Neutrophil (primary cell): ENCODE results near the gene RAB44.
A peak's percentile ranks its signal among the peaks of the same experiment; 100 is the strongest.

Experiments used
- H3K27ac ChIP-seq: fragments of 200-600 bp; sonication (generic); 2 replicates; pipeline ENCODE4 v1.5.1; 2016; ENCODE audit warnings: mild to moderate bottlenecking, moderate library complexity
- H3K27me3 ChIP-seq: fragments of 200-600 bp; sonication (generic); 2 replicates; pipeline ENCODE4 v1.6.0; 2016; ENCODE audit warnings: mild to moderate bottlenecking
- H3K36me3 ChIP-seq: fragments of 200-600 bp; sonication (generic); 2 replicates; pipeline ENCODE4 v1.5.1; 2017
- H3K4me1 ChIP-seq, 2 experiments: fragments of 200-600 bp in 1 of 2; sonication (generic) in 1 of 2; 1 replicate in 1 of 2; 2 replicates in 1 of 2; pipeline versions ENCODE4 v1.5.1 to v1.6.1; 2013 to 2016; ENCODE audit warnings: low read depth in 1 of 2, low read length in 1 of 2, mild to moderate bottlenecking in 1 of 2, moderate library complexity in 1 of 2; ENCODE audit not compliant: control insufficient read depth in 1 of 2, insufficient read depth in 1 of 2
- H3K4me3 ChIP-seq, 2 experiments: fragments of 200-600 bp in 1 of 2; sonication (generic) in 1 of 2; 1 replicate in 1 of 2; 2 replicates in 1 of 2; pipeline ENCODE4 v1.5.1; 2013 to 2016; ENCODE audit warnings: low read depth in 1 of 2, low read length in 1 of 2, mild to moderate bottlenecking in 1 of 2, moderate library complexity in 1 of 2
- H3K9me3 ChIP-seq: fragments of 200-600 bp; sonication (generic); 2 replicates; pipeline ENCODE4 v1.5.1; 2016
- TF ChIP-seq, protein P1 (sequence below): fragments of 200-600 bp; sonication (generic); IDR thresholded peaks from 2 replicates; pipeline ENCODE4 v1.5.1; 2016; ENCODE audit warnings: antibody characterized with exemption

The RAB44 gene

DNA sequence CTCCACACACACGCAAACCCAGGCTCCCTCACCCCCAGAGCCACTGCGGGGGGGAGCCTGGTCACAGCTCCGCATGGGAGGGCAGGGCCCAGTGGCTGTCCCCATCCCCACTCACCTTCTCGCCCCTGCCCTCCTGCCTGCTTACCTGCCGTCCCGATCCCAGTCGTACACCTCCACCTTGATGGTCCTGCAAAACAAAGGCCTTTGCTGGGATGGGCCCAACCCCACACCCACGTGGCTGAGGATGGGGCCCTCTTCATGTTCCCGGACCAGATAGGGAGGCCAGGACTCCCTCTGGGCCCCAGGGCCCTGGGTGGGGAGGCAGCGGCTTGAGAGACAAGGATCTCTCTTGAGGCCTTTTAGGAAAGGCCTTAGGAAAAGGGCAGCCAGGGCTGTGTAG lies 67.6 kb downstream of the RAB44 start:
- TF ChIP-seq, protein P1, sequence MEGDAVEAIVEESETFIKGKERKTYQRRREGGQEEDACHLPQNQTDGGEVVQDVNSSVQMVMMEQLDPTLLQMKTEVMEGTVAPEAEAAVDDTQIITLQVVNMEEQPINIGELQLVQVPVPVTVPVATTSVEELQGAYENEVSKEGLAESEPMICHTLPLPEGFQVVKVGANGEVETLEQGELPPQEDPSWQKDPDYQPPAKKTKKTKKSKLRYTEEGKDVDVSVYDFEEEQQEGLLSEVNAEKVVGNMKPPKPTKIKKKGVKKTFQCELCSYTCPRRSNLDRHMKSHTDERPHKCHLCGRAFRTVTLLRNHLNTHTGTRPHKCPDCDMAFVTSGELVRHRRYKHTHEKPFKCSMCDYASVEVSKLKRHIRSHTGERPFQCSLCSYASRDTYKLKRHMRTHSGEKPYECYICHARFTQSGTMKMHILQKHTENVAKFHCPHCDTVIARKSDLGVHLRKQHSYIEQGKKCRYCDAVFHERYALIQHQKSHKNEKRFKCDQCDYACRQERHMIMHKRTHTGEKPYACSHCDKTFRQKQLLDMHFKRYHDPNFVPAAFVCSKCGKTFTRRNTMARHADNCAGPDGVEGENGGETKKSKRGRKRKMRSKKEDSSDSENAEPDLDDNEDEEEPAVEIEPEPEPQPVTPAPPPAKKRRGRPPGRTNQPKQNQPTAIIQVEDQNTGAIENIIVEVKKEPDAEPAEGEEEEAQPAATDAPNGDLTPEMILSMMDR: no peak
- Histone ChIP-seq H3K27ac (no peak overlapping the region), H3K4me1 (peaks cover 28 to 31% of the 10 kb centered on the region in 2 experiments), H3K4me3 (no peak overlapping the region), H3K36me3 (no peaks in the 10 kb centered on the region), H3K27me3 (no peaks in the 10 kb centered on the region), H3K9me3 (no peaks in the 10 kb centered on the region)

DNA sequence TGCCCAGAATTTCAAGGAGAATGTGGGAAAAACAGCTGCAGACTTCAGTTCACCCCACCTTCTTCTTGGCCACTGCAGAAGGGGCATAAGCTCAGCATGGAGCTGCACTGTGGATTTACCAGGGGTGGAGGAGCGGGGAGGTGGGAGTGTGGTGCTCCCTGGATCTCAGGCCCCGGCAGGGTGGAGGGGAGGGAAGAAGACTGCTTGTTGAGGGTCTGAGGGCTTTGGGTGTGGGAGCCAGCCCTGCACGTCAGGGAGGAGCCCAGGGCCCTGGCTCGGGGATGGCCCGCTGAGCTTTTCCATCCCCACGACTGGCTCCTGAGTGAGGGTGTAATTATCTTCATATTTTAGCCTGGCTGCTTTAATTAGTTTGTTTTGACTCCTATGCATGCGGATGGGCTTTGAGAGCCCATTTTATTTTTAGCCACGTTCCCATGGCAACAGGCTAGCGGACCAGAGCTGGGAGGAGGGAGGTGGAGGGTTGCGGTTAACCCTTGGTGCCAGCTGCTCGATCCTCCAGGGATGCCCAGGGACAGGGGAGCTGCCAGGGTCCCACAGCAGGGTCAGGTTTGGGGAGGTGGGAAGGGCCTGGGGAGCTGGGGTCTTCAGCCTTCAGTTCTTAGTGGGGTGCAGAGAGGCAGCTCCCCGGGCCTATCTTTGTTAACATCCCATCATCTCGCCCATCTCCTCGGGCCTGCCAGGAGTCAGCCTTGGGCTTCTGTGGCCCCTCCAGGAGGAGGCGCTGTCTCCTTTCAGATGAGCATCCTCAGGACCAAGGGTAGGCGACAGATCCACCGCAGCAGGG lies 68.2 kb downstream of the RAB44 start:
- Histone ChIP-seq H3K9me3 (no peaks in the 10 kb centered on the region), H3K27ac (no peak overlapping the region), H3K36me3 (no peaks in the 10 kb centered on the region), H3K27me3 (no peaks in the 10 kb centered on the region), H3K4me3 (no peak overlapping the region), H3K4me1 (peaks cover 34 to 37% of the 10 kb centered on the region in 2 experiments)
- TF ChIP-seq, protein P1: peak; percentile 91

DNA sequence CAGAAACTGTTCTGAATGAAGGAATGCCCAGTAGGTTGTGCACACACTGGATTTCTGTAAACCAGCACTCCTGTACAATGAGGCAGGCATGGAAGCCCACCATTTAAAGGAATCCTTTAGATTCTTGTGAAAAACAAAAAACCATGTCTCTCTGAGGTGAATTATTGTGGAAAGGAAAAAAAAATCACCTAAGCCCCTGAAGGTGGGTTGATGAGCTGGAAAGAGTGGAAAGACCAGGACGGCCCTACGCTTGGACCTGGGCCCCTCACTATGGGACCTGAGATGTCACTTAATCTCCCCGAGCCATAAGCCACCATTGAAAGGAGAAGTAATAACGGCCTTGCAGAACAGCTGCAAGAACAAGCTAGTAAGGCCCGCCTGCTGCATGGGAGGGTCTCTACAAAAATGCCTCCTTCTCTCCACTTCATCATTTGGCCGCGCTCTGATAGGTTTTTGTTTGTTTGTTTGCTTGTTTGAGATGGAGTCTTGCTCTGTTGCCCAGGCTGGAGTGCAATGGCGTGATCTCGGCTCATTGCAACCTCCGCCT lies 68.8 kb downstream of the RAB44 start:
- no peak overlapping the region for H3K4me3 ChIP-seq
- H3K4me1 ChIP-seq: peaks cover 41 to 44% of the 10 kb centered on the region in 2 experiments
- no peaks in the 10 kb centered on the region for H3K36me3 ChIP-seq
- no peaks in the 10 kb centered on the region for H3K9me3 ChIP-seq
- TF ChIP-seq, protein P1: no peak
- H3K27ac ChIP-seq: no peak overlapping the region
- no peaks in the 10 kb centered on the region for H3K27me3 ChIP-seq

- Histone ChIP-seq H3K27ac (peak overlapping the region; percentile 86), H3K4me3 (peak overlapping the region; percentile 41 to 44), H3K4me1 (peaks cover 42 to 48% of the 10 kb centered on the region in 2 experiments)
These were observed 71.6 kb downstream of the RAB44 start for GRCh38 chr6:36769183-36769675.

GRCh38 chr6:36769676-36770499 lies 72.3 kb downstream of the RAB44 start:
- Histone ChIP-seq H3K9me3 (no peaks in the 10 kb centered on the region), H3K27ac (peak overlapping the region; percentile 86), H3K4me1 (peaks cover 42 to 48% of the 10 kb centered on the region in 2 experiments), H3K27me3 (no peaks in the 10 kb centered on the region), H3K4me3 (peak overlapping the region; percentile 41 to 44), H3K36me3 (no peaks in the 10 kb centered on the region)
- TF ChIP-seq, protein P1: no peak

More at GRCh38 chr6:36769183-36769675, 71.6 kb downstream of the RAB44 start:
- H3K27me3 ChIP-seq: no peaks in the 10 kb centered on the region
- no peaks in the 10 kb centered on the region for H3K9me3 ChIP-seq
- no peaks in the 10 kb centered on the region for H3K36me3 ChIP-seq
- TF ChIP-seq, protein P1: no peak
